T follicular helper cell (primary cell): ENCODE results near the gene EYA3.
A peak's percentile ranks its signal among the peaks of the same experiment; 100 is the strongest.

Experiments used
- DNase-seq: peaks from one replicate; pipeline ENCODE4 v3.0.0-alpha.2; 2020; ENCODE audit warnings: low read depth

Gene EYA3

GRCh38 chr1:28113242-28113572, 24.8 kb upstream of the EYA3 start:
- DNase-seq, result no peak

DNA sequence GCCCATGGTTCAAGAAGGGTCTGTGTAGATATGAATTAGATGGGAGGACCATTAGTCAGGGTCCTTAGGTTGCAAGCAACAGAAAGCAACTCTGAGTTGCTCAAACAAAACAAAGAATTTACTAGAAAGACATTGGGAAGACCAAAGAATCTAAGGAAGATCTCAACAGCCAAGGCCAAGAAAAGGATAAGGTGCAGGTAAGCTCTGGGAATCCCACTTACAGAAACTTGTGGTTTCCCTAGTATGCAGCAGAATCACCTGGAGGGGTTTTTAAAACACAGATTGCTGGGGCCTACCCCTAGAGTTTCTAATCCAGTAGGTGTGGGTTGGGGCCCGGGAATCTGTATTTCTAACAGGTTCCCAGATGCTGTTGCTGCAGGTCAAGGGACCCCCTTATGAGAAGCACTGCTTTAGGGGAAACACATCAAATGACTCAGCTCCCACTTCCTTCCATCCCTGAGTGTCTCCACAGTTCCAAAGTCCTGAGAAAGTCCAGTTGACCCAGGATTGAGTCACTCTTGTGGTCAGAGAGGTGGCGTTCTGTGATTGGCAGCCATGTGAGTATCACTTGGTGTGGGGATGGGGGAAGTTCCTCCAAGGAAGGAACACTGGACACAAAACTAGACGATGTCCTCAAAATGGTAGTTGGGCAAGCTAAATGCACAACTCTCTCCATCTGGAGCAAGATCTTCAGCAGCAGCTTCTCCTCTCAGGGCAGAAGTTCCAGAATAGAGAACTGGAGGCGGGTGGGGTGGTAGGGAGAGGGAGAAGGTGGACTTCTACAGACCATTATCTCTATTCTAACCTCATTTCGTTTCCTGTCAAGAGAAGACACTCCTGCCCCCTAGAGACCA, 24.2 kb upstream of the EYA3 start:
- DNase-seq, result no peak

DNA sequence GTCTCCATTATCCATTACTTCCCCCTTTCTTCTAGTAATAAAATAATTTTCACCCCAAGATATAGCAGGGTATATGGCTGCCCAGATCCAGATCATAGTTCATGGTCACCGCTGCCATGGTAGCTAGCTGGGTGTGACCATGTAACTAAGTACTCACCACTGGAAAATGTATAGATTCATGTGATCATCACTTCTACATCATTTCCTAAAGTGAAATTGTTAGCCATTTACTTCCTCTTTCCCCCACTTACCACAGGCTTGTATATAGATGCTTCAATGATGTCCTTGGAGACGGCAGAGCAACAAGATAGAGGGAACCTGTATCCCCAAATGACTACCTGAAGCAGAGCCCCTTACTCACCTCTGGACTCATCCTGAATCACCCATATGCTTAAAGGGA, 22.7 kb upstream of the EYA3 start:
- DNase-seq, result no peak

DNA sequence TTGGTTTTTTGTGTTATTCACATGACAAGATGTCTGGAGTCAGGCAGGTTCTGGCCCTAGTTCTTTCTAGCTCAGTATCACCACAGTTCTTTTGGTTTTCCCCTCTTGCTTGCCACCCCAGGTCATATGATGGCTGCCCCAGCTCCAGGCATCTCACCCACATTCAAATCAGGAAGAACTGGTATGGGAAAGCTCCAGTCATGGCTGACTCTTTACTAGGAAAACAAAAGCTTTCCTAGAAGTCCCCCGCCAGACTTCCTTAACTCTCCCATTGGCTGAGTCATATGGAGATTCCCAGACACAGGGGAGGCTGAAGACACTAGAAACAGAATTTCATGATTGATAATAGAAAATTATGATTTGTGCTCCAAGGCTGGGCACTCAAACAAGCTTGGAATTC, 22.1 kb upstream of the EYA3 start:
- no peak for DNase-seq

GRCh38 chr1:28109639-28110038, 21.2 kb upstream of the EYA3 start:
- no peak for DNase-seq

DNA sequence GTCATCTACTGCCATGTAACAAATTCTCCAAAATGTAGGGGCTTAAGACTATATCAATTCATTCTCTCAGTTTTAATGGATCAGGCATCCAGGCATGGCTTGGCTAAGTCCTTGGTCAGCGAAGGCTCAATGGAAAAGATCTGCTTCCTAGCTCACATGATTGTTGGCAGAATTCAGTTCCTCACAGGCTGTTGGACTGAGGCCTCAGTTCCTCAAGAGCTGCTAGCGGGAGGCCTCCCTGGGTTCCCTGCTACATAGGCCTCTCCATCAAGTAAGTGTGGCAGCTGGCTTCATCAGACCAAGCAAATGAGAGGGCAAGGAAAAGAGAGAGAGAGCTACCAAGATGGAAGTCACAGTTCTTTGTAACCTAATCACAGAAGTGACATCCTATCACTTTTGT, 19.6 kb upstream of the EYA3 start:
- no peak for DNase-seq

GRCh38 chr1:28104866-28105467, 16.6 kb upstream of the EYA3 start:
- DNase-seq, result no peak

DNA sequence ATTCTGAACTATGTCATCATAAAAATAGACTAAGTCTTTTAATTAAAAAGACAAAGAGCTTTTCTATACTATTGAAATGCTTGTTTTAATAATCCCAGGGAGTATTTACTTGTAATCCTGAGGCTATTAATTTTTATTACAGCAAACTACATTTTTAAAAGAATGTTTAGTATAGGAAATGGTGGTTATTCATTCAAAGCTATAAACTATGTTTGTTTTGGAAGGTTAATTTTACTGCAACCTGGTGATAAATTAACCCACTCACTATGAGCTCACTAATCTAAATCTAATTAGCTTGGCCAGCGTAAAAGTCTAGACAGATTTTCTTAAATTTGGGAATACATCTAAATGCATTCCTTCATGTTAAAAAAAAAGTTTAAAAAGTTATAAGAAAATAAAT, 13.8 kb upstream of the EYA3 start:
- no peak for DNase-seq

DNA sequence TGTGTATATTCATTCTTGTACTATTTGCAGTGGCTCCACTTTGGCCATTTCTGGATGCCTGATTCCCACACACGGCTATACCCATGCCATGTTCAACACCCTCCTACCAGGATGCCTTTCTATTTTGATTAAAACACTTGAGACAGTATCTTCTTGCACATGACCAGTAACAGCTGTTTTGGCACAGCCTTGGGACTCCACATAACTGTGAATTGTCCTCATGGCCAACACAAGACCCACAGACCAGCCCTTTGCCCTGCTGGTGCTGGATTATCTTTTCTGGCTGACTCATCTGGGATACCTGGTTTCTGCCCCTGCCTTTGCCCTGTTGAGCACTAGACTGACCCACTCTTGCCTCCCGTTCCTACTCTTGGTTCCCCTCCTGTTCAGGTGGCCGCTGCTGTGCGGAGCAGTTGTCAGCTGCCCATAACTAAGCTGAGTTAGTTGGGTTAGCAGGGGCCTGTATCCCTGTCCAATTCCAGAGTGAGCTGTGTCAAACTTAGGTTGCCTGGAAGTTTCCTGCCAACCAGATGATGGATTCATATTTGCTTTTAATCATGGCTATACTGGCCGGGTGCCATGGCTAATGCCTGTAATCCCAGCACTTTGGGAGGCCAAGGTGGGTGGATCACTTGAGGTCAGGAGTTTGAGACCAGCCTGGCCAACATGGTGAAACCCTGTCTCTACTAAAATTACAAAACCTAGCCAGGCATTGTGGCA, 10.8 kb upstream of the EYA3 start:
- DNase-seq, result no peak

- DNase-seq, result no peak
These were observed 8.7 kb upstream of the EYA3 start for GRCh38 chr1:28097100-28097472.

DNA sequence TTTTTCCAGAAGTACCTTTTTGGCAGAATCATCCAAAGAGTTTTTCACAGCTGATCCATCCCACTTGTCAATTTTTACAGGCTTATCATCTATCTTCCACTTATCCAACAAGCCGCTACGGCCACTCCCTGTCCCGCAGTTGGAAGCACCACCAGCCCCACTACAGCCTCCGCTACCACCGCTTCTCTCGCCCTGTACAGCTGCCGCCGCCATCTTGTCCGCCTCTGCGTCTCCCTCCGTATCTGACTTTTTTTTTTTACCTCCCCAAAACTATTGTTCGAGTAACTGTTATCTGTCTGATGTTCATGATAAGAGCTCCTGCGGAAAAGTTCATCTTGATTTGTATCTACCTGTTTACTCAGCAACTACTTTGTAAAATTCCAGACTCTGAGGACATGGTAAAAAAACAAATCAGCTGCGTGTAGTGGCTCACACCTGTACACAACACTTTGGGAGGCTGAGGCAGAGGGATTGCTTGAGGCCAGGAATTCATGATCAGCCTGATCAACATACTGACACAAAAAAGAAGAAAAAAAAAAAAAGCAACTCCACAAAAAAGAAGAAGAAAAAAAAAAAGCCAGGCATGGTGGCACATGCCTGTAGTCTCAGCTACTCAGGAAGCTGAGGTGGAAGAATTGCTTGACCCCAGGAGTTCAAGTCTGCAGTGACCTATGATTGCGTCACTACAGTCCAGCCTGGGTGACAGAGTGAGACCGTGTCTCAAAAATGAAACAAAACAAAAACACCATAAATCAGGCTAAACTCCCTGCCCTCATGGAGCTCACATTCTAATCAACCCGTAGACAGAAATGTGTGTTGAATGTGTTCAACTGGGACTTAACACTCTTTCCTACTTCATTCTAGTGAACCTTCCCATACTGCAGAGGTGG, 8.0 kb upstream of the EYA3 start:
- no peak for DNase-seq

DNA sequence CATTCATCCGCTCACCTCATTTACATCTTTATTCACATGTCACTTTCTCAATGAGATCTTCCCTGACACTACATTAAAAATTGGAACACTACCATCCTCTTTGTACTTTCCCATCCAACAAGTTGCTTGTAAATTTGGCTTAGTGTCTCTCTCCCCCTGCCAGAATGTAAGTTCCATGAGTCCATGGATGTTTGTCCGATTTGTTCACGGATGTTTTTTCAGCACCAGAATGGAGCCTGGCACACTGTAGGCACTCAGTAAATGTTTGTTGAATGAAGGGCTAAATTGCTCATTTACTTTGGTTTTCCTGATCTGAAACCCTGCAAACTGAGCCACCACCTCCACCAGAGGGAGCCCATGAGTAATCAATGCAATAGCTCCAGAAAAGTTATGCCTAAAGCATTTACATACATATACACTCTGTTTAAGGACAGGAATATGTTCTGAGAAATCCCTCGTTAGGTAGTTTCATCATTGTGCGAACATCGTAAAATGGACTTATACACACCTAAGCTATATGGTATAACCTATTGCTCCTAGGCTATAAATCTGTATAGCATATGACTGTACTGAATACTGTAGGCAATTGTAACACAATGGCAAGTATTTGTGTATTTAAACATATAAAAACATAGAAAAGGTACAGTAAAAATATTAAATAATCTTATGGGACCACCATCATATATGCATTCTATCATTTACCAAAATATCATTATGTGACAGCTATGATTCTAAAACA, 2.8 kb upstream of the EYA3 start:
- peak; percentile 71 for DNase-seq

DNA sequence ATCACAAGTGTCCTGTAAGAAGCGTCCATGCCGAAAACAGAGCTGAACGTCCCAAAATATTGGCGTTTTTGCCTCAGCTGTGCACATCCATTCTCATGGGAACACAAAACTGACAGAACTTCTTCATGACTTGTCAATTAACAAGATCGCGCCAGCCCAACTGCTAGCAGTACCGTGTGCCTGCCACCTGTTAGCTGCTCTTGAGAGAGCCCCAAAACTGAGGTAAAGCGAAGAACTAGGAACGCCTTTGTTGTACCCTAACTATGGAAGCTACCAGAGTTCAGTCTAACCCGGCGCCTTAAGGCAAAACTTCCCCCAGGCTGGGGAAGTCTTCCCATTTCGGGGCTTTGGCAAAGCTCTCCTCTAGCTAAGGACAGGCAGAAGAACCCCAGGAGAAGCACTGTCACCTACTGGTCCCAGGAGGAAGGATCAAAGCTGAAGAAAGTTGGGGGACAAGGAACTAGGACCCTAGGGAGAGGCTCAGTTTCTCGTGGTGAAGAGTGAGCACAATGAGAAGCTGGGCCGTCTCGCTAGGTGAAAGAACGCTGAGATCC, 719 bp downstream of the EYA3 start:
- DNase-seq, result no peak

GRCh38 chr1:28086651-28087050, 1.8 kb downstream of the EYA3 start:
- no peak for DNase-seq

- no peak for DNase-seq
These were observed 3.3 kb downstream of the EYA3 start for GRCh38 chr1:28085129-28085528.

DNA sequence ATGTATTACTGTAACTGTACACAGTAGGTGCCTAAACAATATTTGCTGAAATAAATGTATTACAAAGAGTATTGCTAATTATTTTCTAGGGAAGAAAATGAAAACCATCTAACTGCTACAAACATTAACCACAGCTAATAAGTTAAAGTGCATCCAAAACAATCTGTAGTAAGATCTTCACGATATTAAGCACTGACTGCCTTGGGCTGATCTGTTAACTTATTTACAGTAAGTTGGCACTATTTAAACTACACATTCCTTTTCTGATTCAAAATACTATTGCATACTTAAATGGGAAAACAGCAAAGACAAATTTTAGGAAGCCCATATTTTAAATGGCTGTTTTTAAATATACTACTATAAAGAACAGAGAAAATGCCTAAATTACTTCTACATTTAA, 4.5 kb downstream of the EYA3 start:
- DNase-seq, result no peak

DNA sequence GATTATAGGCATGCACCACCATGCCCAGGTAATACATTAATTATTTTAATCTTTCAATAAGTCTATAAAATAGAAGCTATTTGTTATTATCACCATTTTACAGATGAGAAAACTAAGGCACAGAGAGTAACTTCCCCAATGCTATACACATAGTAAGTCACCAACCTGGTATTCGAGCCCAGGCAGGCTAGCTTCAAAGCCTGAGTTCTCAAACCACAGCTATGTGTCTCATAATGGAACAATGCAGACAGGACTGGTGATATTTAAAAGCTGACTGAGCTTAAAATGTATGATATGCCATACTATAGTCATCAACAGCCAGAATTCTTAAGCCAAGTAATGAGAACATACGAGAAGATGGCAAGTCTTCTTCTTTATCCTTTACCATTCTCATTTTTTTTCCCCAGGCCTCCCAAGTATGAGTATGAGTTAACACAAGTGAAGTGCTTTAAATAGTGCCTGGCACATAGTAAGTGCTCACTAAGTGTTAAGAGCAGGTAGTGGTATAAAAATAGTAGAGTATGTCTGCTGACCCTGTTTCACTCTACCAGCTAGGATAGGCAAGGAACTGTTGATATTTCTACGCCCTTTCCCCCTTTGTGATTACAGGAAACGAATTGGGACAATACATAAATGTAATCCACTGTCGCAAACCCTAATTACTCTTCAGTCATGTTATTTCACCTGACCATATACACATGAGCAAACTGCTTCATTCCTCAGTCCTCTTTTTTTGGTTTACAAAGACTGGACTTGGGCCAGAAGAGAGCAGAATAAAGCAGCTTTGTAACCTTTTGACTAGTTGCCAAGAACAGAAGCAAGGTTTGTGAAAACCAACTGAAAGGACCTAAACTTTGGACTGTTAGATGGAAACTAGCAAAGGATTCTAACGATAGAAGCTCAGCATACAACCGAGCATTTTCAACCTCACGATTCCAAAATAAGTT, 9.5 kb downstream of the EYA3 start:
- DNase-seq, result no peak

DNA sequence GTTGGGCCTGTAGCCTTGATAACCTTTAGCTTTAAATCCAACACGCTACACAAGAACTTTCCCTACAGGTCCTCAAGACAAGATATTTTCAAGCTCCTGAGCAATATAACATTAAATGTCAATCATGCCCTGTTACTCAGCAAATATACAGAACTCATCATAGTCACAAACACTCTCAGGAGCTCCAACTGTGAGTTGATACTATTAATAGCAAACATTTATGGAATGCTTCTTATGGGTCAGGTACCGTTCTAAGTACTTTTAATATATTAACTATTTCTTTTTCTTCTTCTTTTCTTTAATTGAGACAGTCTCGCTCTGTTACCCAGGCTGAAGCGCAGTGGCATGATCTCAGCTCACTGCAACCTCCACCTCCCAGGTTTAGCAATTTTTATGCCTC, 10.1 kb downstream of the EYA3 start:
- DNase-seq, result no peak

DNA sequence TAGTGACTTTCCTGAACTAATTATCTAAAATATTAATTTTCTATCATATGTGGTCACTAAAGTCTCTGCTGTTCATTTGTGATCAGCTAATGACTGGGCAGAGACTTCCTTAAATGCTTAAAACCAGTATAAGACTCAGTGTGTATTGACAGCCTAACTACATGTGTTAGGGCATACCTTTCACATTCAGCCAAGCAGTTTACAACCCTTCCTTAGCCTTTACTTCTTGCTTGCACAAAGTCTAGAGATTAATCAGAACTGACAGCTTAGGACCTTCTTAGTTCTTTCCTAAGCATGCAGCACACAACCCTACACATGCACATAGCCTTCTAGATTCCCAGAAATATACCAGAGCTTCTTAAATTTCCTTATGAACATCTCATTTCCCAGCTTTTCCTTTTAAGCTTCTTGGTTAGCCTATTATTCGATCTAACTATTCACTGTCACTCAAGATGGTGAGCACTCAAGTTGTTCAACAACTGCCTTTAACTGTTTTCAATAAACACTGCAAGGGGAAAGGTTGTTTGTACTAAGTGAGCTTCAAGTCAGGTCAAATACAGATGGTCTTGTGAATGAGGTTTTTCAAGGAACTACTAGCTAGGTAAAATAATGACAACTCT, 13.4 kb downstream of the EYA3 start:
- DNase-seq, result no peak

- no peak for DNase-seq
These were observed 14.5 kb downstream of the EYA3 start for GRCh38 chr1:28073867-28074266.
